ENCODE data around the gene NUP93.

The NUP93 gene

GRCh38 chr16:56828647-56829046 is 98.7 kb downstream of the NUP93 start:
- no peaks in the 10 kb centered on the region for H3K9me3 ChIP-seq (ENCODE audit: control insufficient read depth, low read length)
- peaks cover 9% of the 10 kb centered on the region for H3K36me3 ChIP-seq (ENCODE audit: control insufficient read depth, insufficient read depth, low read length)
- WGBS, 2 experiments, result 92 to 95% methylated on average over 1 of the region's 1 CpG
- H3K4me3 ChIP-seq (ENCODE audit: insufficient read depth, low read depth, low read length), result no peak overlapping the region
- H3K4me1 ChIP-seq (ENCODE audit: control insufficient read depth, insufficient read depth, low read length), result peaks cover 13% of the 10 kb centered on the region
- H3K27ac ChIP-seq (ENCODE audit: insufficient read depth, low read depth, low read length, poor library complexity, severe bottlenecking), result no peak overlapping the region
- H3K27me3 ChIP-seq (ENCODE audit: control insufficient read depth, insufficient read depth, low read length, poor library complexity, severe bottlenecking), result no peaks in the 10 kb centered on the region

- no peak overlapping the region for H3K27ac ChIP-seq (ENCODE audit: insufficient read depth, low read depth, low read length, poor library complexity, severe bottlenecking)
- no peaks in the 10 kb centered on the region for H3K27me3 ChIP-seq (ENCODE audit: control insufficient read depth, insufficient read depth, low read length, poor library complexity, severe bottlenecking)
- H3K9me3 ChIP-seq (ENCODE audit: control insufficient read depth, low read length), result no peaks in the 10 kb centered on the region
- H3K36me3 ChIP-seq (ENCODE audit: control insufficient read depth, insufficient read depth, low read length), result peaks cover 17% of the 10 kb centered on the region
- WGBS, 2 experiments, result 69 to 76% methylated on average over 2 of the region's 2 CpGs
- H3K4me1 ChIP-seq (ENCODE audit: control insufficient read depth, insufficient read depth, low read length), result no peaks in the 10 kb centered on the region
- no peak overlapping the region for H3K4me3 ChIP-seq (ENCODE audit: insufficient read depth, low read depth, low read length)
Measured at GRCh38 chr16:56830669-56831068, 100.7 kb downstream of the NUP93 start.

- Histone ChIP-seq H3K9me3 (ENCODE audit: control insufficient read depth, low read length) (no peaks in the 10 kb centered on the region), H3K27me3 (ENCODE audit: control insufficient read depth, insufficient read depth, low read length, poor library complexity, severe bottlenecking) (no peaks in the 10 kb centered on the region), H3K27ac (ENCODE audit: insufficient read depth, low read depth, low read length, poor library complexity, severe bottlenecking) (no peak overlapping the region), H3K4me3 (ENCODE audit: insufficient read depth, low read depth, low read length) (no peak overlapping the region), H3K4me1 (ENCODE audit: control insufficient read depth, insufficient read depth, low read length) (no peaks in the 10 kb centered on the region), H3K36me3 (ENCODE audit: control insufficient read depth, insufficient read depth, low read length) (peaks cover 22% of the 10 kb centered on the region)
Measured at GRCh38 chr16:56832768-56833167, 102.8 kb downstream of the NUP93 start.

- Histone ChIP-seq H3K36me3 (ENCODE audit: control insufficient read depth, insufficient read depth, low read length) (peaks cover 24% of the 10 kb centered on the region), H3K27ac (ENCODE audit: insufficient read depth, low read depth, low read length, poor library complexity, severe bottlenecking) (no peak overlapping the region), H3K27me3 (ENCODE audit: control insufficient read depth, insufficient read depth, low read length, poor library complexity, severe bottlenecking) (no peaks in the 10 kb centered on the region), H3K4me3 (ENCODE audit: insufficient read depth, low read depth, low read length) (no peak overlapping the region), H3K4me1 (ENCODE audit: control insufficient read depth, insufficient read depth, low read length) (no peaks in the 10 kb centered on the region), H3K9me3 (ENCODE audit: control insufficient read depth, low read length) (no peaks in the 10 kb centered on the region)
- WGBS, 2 experiments, result 95 to 97% methylated on average over 9 of the region's 9 CpGs
Measured at GRCh38 chr16:56833243-56833970, 103.5 kb downstream of the NUP93 start.

- no peak overlapping the region for H3K4me3 ChIP-seq (ENCODE audit: insufficient read depth, low read depth, low read length)
- H3K27ac ChIP-seq (ENCODE audit: insufficient read depth, low read depth, low read length, poor library complexity, severe bottlenecking), result no peak overlapping the region
- no peaks in the 10 kb centered on the region for H3K4me1 ChIP-seq (ENCODE audit: control insufficient read depth, insufficient read depth, low read length)
- 94 to 97% methylated on average over 2 of the region's 2 CpGs for WGBS, 2 experiments
- H3K36me3 ChIP-seq (ENCODE audit: control insufficient read depth, insufficient read depth, low read length), result peaks cover 27% of the 10 kb centered on the region
- no peaks in the 10 kb centered on the region for H3K27me3 ChIP-seq (ENCODE audit: control insufficient read depth, insufficient read depth, low read length, poor library complexity, severe bottlenecking)
- no peaks in the 10 kb centered on the region for H3K9me3 ChIP-seq (ENCODE audit: control insufficient read depth, low read length)
Measured at GRCh38 chr16:56835320-56835719, 105.4 kb downstream of the NUP93 start.

GRCh38 chr16:56836410-56837230 is 106.7 kb downstream of the NUP93 start:
- Histone ChIP-seq H3K4me3 (ENCODE audit: insufficient read depth, low read depth, low read length) (no peak overlapping the region), H3K36me3 (ENCODE audit: control insufficient read depth, insufficient read depth, low read length) (peaks cover 33% of the 10 kb centered on the region)
- 92 to 93% methylated on average over 5 of the region's 5 CpGs for WGBS, 2 experiments

GRCh38 chr16:56838622-56839337 is 108.9 kb downstream of the NUP93 start:
- Histone ChIP-seq H3K4me3 (ENCODE audit: insufficient read depth, low read depth, low read length) (no peak overlapping the region), H3K4me1 (ENCODE audit: control insufficient read depth, insufficient read depth, low read length) (no peaks in the 10 kb centered on the region), H3K27me3 (ENCODE audit: control insufficient read depth, insufficient read depth, low read length, poor library complexity, severe bottlenecking) (no peaks in the 10 kb centered on the region), H3K9me3 (ENCODE audit: control insufficient read depth, low read length) (no peaks in the 10 kb centered on the region), H3K36me3 (ENCODE audit: control insufficient read depth, insufficient read depth, low read length) (peaks cover 25% of the 10 kb centered on the region), H3K27ac (ENCODE audit: insufficient read depth, low read depth, low read length, poor library complexity, severe bottlenecking) (no peak overlapping the region)
- WGBS, 2 experiments, result 94 to 95% methylated on average over 8 to 9 of the region's 9 CpGs

More at GRCh38 chr16:56836410-56837230, 106.7 kb downstream of the NUP93 start:
- H3K9me3 ChIP-seq (ENCODE audit: control insufficient read depth, low read length), result no peaks in the 10 kb centered on the region
- no peak overlapping the region for H3K27ac ChIP-seq (ENCODE audit: insufficient read depth, low read depth, low read length, poor library complexity, severe bottlenecking)
- H3K27me3 ChIP-seq (ENCODE audit: control insufficient read depth, insufficient read depth, low read length, poor library complexity, severe bottlenecking), result no peaks in the 10 kb centered on the region
- H3K4me1 ChIP-seq (ENCODE audit: control insufficient read depth, insufficient read depth, low read length), result no peaks in the 10 kb centered on the region

- no peaks in the 10 kb centered on the region for H3K4me1 ChIP-seq (ENCODE audit: control insufficient read depth, insufficient read depth, low read length)
- no peaks in the 10 kb centered on the region for H3K27me3 ChIP-seq (ENCODE audit: control insufficient read depth, insufficient read depth, low read length, poor library complexity, severe bottlenecking)
- 94 to 96% methylated on average over 2 of the region's 2 CpGs for whole genome bisulfite sequencing, 2 experiments
- no peaks in the 10 kb centered on the region for H3K9me3 ChIP-seq (ENCODE audit: control insufficient read depth, low read length)
- H3K4me3 ChIP-seq (ENCODE audit: insufficient read depth, low read depth, low read length), result no peak overlapping the region
- H3K27ac ChIP-seq (ENCODE audit: insufficient read depth, low read depth, low read length, poor library complexity, severe bottlenecking), result no peak overlapping the region
- peaks cover 20% of the 10 kb centered on the region for H3K36me3 ChIP-seq (ENCODE audit: control insufficient read depth, insufficient read depth, low read length)
Measured at GRCh38 chr16:56841233-56841632, 111.3 kb downstream of the NUP93 start.

GRCh38 chr16:56841659-56842058 is 111.7 kb downstream of the NUP93 start:
- H3K9me3 ChIP-seq (ENCODE audit: control insufficient read depth, low read length), result no peaks in the 10 kb centered on the region
- WGBS, 2 experiments, result 95 to 97% methylated on average over 10 of the region's 10 CpGs
- H3K36me3 ChIP-seq (ENCODE audit: control insufficient read depth, insufficient read depth, low read length), result peaks cover 20% of the 10 kb centered on the region

GRCh38 chr16:56842133-56842532 is 112.2 kb downstream of the NUP93 start:
- Histone ChIP-seq H3K9me3 (ENCODE audit: control insufficient read depth, low read length) (no peaks in the 10 kb centered on the region), H3K36me3 (ENCODE audit: control insufficient read depth, insufficient read depth, low read length) (peaks cover 20% of the 10 kb centered on the region), H3K4me3 (ENCODE audit: insufficient read depth, low read depth, low read length) (no peak overlapping the region), H3K27ac (ENCODE audit: insufficient read depth, low read depth, low read length, poor library complexity, severe bottlenecking) (no peak overlapping the region), H3K27me3 (ENCODE audit: control insufficient read depth, insufficient read depth, low read length, poor library complexity, severe bottlenecking) (no peaks in the 10 kb centered on the region), H3K4me1 (ENCODE audit: control insufficient read depth, insufficient read depth, low read length) (no peaks in the 10 kb centered on the region)

More at GRCh38 chr16:56841659-56842058, 111.7 kb downstream of the NUP93 start:
- Histone ChIP-seq H3K27me3 (ENCODE audit: control insufficient read depth, insufficient read depth, low read length, poor library complexity, severe bottlenecking) (no peaks in the 10 kb centered on the region), H3K4me1 (ENCODE audit: control insufficient read depth, insufficient read depth, low read length) (no peaks in the 10 kb centered on the region), H3K27ac (ENCODE audit: insufficient read depth, low read depth, low read length, poor library complexity, severe bottlenecking) (no peak overlapping the region), H3K4me3 (ENCODE audit: insufficient read depth, low read depth, low read length) (no peak overlapping the region)
